Activated CD4-positive, alpha-beta T cell treated with anti-CD3 and anti-CD28 coated beads, Interleukin-2, amount 50 U/mL, for 4 hours (primary cell): Measurements from ENCODE around the gene MGMT.

Source experiments
- DNase-seq, 2 experiments: peaks; one replicate each; pipeline ENCODE4 v3.0.0-alpha.2; 2020

The MGMT gene

DNA sequence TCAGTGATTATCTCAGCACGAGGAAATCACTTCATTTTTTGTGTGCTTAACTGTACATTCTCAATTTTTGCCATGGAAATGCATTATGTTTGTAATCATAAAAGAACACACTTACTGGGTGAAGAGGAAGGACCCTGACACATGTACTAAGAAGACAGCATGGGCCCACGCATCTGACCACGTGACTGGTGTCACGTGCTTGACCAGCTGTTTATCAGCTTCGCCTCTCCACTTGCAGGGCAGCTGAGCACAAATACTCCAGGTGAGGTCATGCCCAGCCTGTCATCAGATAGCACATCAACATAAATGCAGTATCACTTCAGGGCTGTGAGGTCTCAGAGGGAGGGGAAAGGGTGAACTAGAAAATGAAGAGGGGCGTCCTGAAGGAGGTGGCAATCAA lies 317.2 kb downstream of the MGMT start:
- DNase-seq, result no peak

DNA sequence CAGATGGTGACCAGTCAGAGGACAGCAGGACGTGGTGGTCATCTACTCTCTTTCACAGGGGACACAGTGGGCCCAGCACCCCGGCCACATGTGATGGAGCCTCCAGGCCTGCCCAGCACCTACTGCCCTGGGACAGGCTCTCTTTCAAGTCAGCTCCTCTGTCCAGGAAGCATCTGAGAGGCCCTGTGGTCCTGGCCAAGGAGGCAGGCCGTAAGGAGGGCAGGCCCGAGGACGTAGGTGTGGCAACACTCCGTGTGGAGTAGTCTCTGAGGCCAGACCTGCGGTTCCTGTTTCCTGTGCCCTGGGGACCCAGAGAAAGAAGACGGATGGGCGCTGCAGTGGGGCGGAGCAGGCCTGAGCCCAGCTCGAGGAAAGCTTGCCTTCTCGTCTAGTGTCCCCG lies 317.9 kb downstream of the MGMT start:
- no peak for DNase-seq

DNA sequence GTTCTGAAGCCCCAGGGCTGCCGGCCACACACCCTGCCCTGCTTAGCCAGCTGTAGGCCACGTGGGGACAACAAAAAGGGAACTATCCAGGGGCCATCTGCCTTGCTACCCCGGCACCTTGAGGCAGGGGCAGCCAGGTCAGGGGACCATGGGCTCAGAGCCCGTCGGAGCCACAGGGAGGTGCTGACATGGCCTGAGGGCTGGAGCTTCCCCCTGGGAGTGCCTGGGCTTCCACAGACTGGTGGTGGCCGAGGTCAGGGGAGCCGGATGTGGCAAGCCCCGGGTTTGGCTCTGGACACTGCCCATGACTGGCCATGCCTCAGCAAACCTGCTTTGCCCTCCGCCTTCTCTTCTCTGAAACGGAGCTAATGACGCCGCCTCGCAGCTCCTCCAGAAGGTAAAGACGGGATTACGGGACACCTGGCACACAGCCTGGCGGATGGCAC lies 318.5 kb downstream of the MGMT start:
- no peak for DNase-seq

DNA sequence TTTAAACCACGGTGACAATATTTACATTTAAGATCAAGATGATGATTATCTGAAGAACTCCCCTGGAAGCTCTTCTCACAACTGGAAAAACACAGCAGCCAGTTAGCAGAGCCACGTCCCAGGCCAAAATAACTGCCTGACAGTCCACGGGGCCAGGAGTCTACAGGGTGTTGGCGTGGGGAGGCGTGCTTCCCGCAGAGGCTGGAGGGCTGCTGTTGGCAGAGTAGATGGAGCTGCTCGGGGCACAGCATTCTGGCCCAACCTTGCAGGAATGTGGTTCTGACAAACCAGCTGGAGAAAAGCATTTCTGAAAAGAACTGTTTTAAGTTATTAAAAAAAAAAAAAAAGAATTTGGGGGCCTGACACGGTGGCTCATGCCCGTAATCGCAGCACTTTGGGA lies 319.2 kb downstream of the MGMT start:
- DNase-seq, result no peak

- no peak for DNase-seq
These were observed 320.5 kb downstream of the MGMT start for GRCh38 chr10:129787557-129787956.

GRCh38 chr10:129788215-129788614 lies 321.2 kb downstream of the MGMT start:
- DNase-seq, result no peak

DNA sequence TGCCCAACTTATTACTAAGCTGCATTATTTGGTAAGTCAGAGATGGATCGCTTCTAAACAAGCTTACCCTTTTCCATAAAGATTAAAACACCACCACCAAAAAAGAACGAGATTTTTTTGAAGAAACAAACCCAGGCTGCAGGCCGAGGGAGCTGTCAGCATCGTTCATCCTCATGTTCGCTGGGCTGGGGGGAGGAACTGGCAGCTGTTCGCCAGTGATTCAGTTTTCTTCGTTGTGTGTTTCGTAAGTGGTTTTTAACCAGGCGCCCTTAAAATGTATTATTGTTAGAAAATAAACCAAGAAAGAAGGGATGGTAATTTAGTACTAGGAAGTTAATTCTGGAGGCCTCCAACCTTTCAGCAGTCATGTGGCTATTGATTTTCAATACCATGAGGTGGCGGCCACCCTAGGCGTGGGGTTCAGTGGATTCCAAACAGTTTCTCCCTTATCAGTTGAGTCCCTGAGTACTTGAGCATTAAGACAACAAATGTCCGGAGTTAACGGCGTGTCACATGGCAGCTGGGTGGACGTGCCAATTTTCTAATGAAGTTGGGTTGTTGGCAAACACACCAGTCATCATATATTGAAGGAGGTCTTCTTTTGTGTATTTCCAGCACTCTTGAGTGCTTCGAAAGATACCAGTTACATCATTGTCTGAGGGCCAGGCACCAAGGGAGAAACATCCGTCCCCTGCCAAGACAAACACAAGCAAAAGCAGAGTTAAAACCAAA lies 323.8 kb downstream of the MGMT start:
- no peak for DNase-seq

GRCh38 chr10:129792141-129792540 lies 325.1 kb downstream of the MGMT start:
- no peak for DNase-seq

GRCh38 chr10:129792864-129793263 lies 325.8 kb downstream of the MGMT start:
- no peak for DNase-seq

DNA sequence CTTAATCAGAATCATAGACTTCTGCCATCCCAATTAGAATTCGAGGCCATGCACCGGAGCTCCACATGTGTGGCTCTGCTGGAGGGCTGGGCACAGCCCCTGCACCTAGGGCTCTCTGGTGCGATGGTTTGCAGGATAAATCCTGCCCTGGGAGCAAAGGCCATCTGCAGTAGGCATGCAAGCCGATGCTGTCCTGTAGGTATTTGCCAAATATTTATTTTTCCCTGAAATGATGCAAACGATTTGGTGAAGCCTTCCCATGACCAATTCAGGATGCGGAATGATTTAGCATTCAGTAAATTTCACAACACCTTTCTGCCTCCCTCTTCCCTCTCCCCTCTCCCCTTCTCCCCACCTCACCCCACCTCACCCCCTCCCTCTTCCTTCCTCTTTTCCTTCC lies 326.4 kb downstream of the MGMT start:
- DNase-seq, result no peak

GRCh38 chr10:129793996-129794395 lies 327.0 kb downstream of the MGMT start:
- DNase-seq, result no peak

GRCh38 chr10:129796710-129797420 lies 329.8 kb downstream of the MGMT start:
- no peak for DNase-seq

DNA sequence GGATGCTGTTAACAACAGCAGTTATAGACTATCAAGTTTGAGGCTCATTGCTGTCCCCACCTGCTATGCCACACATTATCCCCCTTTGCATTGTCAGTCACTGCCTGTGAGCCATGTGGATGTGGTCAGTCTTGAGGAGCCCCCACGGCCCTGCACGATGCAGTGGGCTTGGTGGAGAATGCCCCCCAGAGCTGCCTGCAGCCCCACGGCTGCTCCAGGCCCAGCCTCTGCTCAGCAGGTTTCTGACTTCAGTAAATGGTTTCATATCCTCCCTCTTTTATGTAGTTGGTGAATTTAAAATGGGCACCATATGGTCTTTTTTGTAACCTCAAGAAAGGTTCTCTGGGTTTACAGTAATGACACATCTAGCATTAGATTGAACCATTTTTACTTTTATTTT lies 332.9 kb downstream of the MGMT start:
- DNase-seq, result no peak

- no peak for DNase-seq
These were observed 333.8 kb downstream of the MGMT start for GRCh38 chr10:129800796-129801340.

DNA sequence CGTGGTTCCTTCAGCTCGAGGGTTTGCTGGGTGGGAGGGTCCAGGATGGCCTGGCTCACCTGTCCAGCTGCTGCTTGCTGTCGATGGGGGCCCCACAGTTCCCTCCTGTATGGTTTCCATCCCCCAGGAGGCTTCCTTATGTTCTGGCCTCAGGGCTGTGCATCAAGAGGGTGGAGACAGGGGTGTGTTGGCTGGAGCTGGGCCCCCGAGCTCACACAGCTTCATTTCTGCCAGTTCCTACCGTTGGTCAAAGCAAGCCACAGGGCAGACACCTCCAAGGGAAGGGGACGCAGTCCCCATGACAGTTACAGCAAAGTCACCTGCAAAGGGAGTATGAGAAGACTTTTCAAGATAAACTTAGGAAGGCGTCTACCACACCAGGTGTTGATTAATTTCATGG lies 340.2 kb downstream of the MGMT start:
- DNase-seq, result no peak

- no peak for DNase-seq
These were observed 341.3 kb downstream of the MGMT start for GRCh38 chr10:129808092-129808983.

GRCh38 chr10:129809431-129809830 lies 342.4 kb downstream of the MGMT start:
- DNase-seq, result no peak

GRCh38 chr10:129809841-129810240 lies 342.8 kb downstream of the MGMT start:
- DNase-seq, result no peak

DNA sequence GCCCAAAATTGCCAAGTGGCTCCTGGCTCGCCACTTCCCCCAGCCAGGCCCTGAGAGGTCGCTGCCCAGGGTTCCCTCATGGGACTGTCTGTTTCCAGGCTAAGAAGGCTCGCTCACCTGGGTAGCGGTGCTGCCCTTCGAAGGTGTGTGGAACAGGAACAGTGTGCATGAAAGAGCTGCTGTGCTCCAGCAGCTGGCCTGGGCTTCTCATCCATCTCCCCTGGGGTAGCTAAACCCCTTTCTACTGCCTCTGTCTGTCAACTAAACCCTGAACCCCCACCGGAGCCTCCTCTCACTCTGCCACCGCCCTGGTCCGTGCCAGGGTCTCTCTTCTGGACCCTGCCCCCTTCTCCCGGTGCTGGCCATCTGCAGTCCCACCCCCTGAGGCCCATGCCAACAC lies 344.2 kb downstream of the MGMT start:
- DNase-seq, result no peak

- no peak for DNase-seq
These were observed 345.4 kb downstream of the MGMT start for GRCh38 chr10:129812398-129812797.

DNA sequence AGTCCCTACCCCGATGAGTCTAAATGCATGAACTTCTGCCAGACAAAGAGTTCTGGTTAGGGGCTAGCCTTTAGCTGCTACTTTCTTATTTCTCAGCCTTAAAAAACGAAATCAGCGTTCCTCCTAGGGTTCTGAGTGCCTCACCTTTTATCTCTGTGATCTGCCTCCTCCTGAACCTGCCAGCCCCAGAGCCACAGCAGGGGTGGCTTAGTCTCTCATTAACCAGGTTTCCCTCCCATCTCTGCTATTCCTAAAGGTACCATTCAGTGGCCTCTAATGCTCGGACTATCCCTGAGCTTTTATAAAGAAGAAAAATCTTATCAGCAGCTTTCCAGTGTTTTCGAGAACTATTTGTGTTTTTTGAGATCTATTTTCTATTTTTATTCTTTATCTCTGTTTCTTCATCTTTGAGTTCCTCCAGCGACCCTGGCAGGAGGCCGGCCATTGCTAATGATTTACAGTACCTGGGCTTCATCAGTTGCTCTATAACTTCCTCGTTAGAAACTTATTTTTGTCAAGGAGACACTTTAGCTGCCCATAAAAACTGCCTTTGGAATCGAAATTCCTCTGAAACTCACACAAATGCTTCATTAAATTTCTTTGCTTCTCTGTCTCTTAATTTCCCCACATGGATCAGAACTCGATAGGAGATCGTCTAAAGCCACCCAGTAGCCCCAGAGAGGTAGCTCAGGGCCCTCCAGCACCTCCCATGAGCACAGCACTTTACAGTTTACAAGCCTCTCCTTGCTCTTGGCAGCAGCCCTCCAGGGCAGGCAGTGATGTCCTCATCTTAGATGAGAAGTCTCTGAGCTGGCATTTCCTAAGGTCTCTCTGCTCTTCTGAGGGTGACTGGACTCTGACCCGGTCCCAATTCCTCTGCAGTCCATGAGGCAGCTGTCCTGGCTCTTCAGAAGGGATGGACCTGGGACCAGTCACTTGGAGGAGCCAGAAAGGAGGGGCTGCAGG lies 347.9 kb downstream of the MGMT start:
- DNase-seq, result no peak
